ENCODE results near the gene SDS. TPM values are rescaled to one million over a fixed set of nuclear protein-coding genes. Genes with fewer than 3 reads are reported as not detected.

Gene SDS
- total RNA-seq, 1 experiment from 2014 or later: not detected

DNA sequence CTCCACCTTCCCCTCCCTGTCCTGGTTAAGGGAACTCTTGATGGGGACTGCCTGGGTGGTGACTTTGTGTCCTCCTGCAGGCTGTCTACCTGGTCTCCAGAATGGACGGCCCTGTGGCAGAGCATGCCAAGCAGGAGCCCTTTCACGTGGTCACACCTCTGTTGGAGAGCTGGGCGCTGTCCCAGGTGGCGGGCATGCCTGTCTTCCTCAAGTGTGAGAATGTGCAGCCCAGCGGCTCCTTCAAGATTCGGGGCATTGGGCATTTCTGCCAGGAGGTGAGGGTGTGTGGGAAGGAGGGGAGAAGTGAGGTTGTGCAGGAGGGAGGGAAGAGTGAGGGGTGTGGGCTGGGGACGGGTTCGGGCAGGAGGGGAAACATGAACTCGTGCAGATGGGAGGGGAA, 24.2 kb upstream of the SDS start:
- intact Hi-C loops (cut with micrococcal nuclease): no loop called here
- no peak overlapping the region for H3K9ac ChIP-seq (ENCODE audit: low read length)
- no peak overlapping the region for H3K4me2 ChIP-seq (ENCODE audit: low read length)
- POLR2A ChIA-PET: no interaction called here
- no peaks in the 10 kb centered on the region for H3K36me3 ChIP-seq (ENCODE audit: control insufficient read depth in 1 of 2, insufficient read depth in 2 of 2, low read length in 2 of 2)
- no peak overlapping the region for H2AFZ ChIP-seq (ENCODE audit: low read depth, low read length, poor library complexity, severe bottlenecking)
- DNase-seq (ENCODE audit: low read depth, low spot score) (no peak), ATAC-seq (no peak)
- H3K4me3 ChIP-seq (replicated peaks in 1 of 2; ENCODE audit: low read depth in 1 of 2, low read length in 2 of 2): no peak overlapping the region
- no peaks in the 10 kb centered on the region for H3K9me3 ChIP-seq (ENCODE audit: control insufficient read depth in 1 of 2, insufficient read depth in 1 of 2, low read depth in 1 of 2, low read length in 2 of 2)
- no peak for TF ChIP-seq ZFX (IDR thresholded peaks at IDR 0.05)
- TF ChIP-seq EGR1 (IDR thresholded peaks at IDR 0.05; ENCODE audit: low read depth): no peak
- TF ChIP-seq CEBPB (IDR thresholded peaks at IDR 0.05; ENCODE audit: low read depth): no peak
- TF ChIP-seq, protein P1, sequence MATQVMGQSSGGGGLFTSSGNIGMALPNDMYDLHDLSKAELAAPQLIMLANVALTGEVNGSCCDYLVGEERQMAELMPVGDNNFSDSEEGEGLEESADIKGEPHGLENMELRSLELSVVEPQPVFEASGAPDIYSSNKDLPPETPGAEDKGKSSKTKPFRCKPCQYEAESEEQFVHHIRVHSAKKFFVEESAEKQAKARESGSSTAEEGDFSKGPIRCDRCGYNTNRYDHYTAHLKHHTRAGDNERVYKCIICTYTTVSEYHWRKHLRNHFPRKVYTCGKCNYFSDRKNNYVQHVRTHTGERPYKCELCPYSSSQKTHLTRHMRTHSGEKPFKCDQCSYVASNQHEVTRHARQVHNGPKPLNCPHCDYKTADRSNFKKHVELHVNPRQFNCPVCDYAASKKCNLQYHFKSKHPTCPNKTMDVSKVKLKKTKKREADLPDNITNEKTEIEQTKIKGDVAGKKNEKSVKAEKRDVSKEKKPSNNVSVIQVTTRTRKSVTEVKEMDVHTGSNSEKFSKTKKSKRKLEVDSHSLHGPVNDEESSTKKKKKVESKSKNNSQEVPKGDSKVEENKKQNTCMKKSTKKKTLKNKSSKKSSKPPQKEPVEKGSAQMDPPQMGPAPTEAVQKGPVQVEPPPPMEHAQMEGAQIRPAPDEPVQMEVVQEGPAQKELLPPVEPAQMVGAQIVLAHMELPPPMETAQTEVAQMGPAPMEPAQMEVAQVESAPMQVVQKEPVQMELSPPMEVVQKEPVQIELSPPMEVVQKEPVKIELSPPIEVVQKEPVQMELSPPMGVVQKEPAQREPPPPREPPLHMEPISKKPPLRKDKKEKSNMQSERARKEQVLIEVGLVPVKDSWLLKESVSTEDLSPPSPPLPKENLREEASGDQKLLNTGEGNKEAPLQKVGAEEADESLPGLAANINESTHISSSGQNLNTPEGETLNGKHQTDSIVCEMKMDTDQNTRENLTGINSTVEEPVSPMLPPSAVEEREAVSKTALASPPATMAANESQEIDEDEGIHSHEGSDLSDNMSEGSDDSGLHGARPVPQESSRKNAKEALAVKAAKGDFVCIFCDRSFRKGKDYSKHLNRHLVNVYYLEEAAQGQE (IDR thresholded peaks at IDR 0.05; ENCODE audit: low read depth): no peak
- TF ChIP-seq CBX3 (IDR thresholded peaks at IDR 0.05; ENCODE audit: low read depth): no peak
- TF ChIP-seq ELF1 (IDR thresholded peaks at IDR 0.05; ENCODE audit: borderline replicate concordance, low read depth): no peak
- TF ChIP-seq POLR2AphosphoS5 (IDR thresholded peaks at IDR 0.05; ENCODE audit: low read depth, low read length): no peak
- TF ChIP-seq, protein P2, sequence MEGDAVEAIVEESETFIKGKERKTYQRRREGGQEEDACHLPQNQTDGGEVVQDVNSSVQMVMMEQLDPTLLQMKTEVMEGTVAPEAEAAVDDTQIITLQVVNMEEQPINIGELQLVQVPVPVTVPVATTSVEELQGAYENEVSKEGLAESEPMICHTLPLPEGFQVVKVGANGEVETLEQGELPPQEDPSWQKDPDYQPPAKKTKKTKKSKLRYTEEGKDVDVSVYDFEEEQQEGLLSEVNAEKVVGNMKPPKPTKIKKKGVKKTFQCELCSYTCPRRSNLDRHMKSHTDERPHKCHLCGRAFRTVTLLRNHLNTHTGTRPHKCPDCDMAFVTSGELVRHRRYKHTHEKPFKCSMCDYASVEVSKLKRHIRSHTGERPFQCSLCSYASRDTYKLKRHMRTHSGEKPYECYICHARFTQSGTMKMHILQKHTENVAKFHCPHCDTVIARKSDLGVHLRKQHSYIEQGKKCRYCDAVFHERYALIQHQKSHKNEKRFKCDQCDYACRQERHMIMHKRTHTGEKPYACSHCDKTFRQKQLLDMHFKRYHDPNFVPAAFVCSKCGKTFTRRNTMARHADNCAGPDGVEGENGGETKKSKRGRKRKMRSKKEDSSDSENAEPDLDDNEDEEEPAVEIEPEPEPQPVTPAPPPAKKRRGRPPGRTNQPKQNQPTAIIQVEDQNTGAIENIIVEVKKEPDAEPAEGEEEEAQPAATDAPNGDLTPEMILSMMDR (IDR thresholded peaks at IDR 0.05 in 2 of 3, conservative IDR thresholded peaks at IDR 0.05 in 1 of 3; ENCODE audit: borderline replicate concordance in 1 of 3, insufficient read depth in 1 of 3, low read depth in 2 of 3, low read length in 2 of 3): no peak
- peaks cover 5% of the 10 kb centered on the region; the same call in 1 of the 2 replicates for H3K79me2 ChIP-seq (ENCODE audit: insufficient read depth, low read length)
- H3K9me2 ChIP-seq (ENCODE audit: insufficient read depth): no peaks in the 10 kb centered on the region
- no peaks in the 10 kb centered on the region for H4K20me1 ChIP-seq (ENCODE audit: insufficient read depth)
- no TSS peak for BruUV-seq (replicated peaks)
- RAD21 ChIA-PET (ENCODE audit: low non-redundant PET in 1 of 2, low total read pairs in 2 of 2, uncharacterized antibody in 2 of 2, unreplicated experiment in 2 of 2): no interaction called here
- no peaks in the 10 kb centered on the region for H3K27me3 ChIP-seq (ENCODE audit: insufficient read depth, low read length)
- H3K27ac ChIP-seq (ENCODE audit: low read depth, low read length): no peak overlapping the region
- CTCF ChIA-PET: no interaction called here
- peaks cover 3 to 9% of the 10 kb centered on the region in 2 experiments; a peak in 3 of 4 replicates for H3K4me1 ChIP-seq (ENCODE audit: control insufficient read depth in 1 of 2, insufficient read depth in 2 of 2, low read length in 2 of 2)

All from HCT116 (cell line).